Psoas muscle (tissue), 8 donors: ENCODE results near the gene INTS11. TPM values are rescaled to one million over a fixed set of nuclear protein-coding genes. Genes with fewer than 3 reads are reported as not detected.
A peak's percentile ranks its signal among the peaks of the same experiment; 100 is the strongest.

Experiments
- ATAC-seq, 4 donors: fragments of 200-7000 bp; cut with Tn5 transposase; one replicate each; pipeline ENCODE4 v1.9.1; 2020; ENCODE audit warnings: moderate library complexity in 3 of 4, mild to moderate bottlenecking in 2 of 4
- DNase-seq, 2 donors: peaks; one replicate each; pipeline ENCODE4 v3.0.0-alpha.2; 2020
- H3K27ac ChIP-seq: fragments of 200-600 bp; one replicate; pipeline ENCODE4 v1.8.0; 2022
- H3K27me3 ChIP-seq, 3 donors: fragments of 200-600 bp in 1 of 3; one replicate each; pipeline versions ENCODE4 v1.6.1 to v1.8.0; 2013 to 2022; ENCODE audit warnings: low read length in 2 of 3, mild to moderate bottlenecking in 2 of 3, moderate library complexity in 1 of 3; ENCODE audit not compliant: insufficient read depth in 3 of 3
- H3K36me3 ChIP-seq, 2 donors: fragments of 200-600 bp in 1 of 2; one replicate each; pipeline versions ENCODE4 v1.6.1 to v1.8.0; 2013 to 2022; ENCODE audit warnings: low read depth in 1 of 2, mild to moderate bottlenecking in 1 of 2, moderate library complexity in 1 of 2; ENCODE audit not compliant: insufficient read depth in 1 of 2
- H3K4me1 ChIP-seq: fragments of 200-600 bp; one replicate; pipeline ENCODE4 v1.8.0; 2022
- H3K4me3 ChIP-seq: fragments of 200-600 bp; one replicate; pipeline ENCODE4 v1.8.0; 2022; ENCODE audit warnings: mild to moderate bottlenecking
- H3K9me3 ChIP-seq: fragments of 200-600 bp; one replicate; pipeline ENCODE4 v1.8.0; 2022
- WGBS, 3 donors: extraction: QIAGEN DNeasy Blood & Tissue Kit; methylation state at CpG; one replicate each; pipeline versions ENCODE4 v1.1.6 to v1.1.7; 2013; 5-methylcytosine and 5-hydroxymethylcytosine counted together
- intact Hi-C, 2 donors: fragments of 100-400 bp; cut with DNase I; formaldehyde crosslinking; loops; one replicate each; pipeline versions ENCODE4 v1.11.0 to v1.14.2; 2022
- long read RNA-seq, 2 donors: library from polyadenylated mRNA; unstranded; transcript quantifications; one replicate each; pipeline ENCODE4 v2.0.0, GENCODE V29; 2021
- polyA plus RNA-seq, 3 donors: library from polyadenylated mRNA; stranded (reverse); fragments of 200-250 nt; gene quantifications; one replicate each; pipeline ENCODE4 v1.2.3, GENCODE V29; 2013
- total RNA-seq, 4 donors: library from RNA; stranded (reverse); fragmentation: NEBNext Ultra II Directional in 2 of 4; extraction: Animal tissue kit (Norgen Biotek cat#: 25700) in 2 of 4; gene quantifications; one replicate each; pipeline versions ENCODE4 v1.2.1 to v1.2.4, GENCODE V29; 2021 to 2023
- TF ChIP-seq, protein P1 (sequence below): fragments of 200-600 bp; IDR thresholded peaks from one replicate; pipeline ENCODE4 v1.8.0; 2022; ENCODE audit warnings: antibody characterized with exemption
- donor health status: healthy with polysubstance abuse.
- donor health status: DM: no; HTN: no; CAD: no; lungs with moderate emphysema.
- donor health status: Bipolar disorder and iron deficiency.
- donor health status: healthy.
- donor health status: DM: yes; HTN: yes; CAD: no.
- donor health status: DM: no; HTN: no; CAD: no.
- donor health status: DM: no; HTN: no; CAD: no.
- donor health status: DM: yes; HTN: yes; CAD: no.

The INTS11 gene
- total RNA-seq (10 to 100 TPM; 55.6 to 80.8 (median 64.0) TPM), polyA plus RNA-seq (10 to 100 TPM; 71.2 to 72.7 (median 71.8) TPM)
- long read RNA-seq, donor 1, transcript INTS11-208 (17 exons, 2,148 nt) = major isoform, 42 of 70 reads
- long read RNA-seq, donor 1, partial matches to known transcripts = 18 of 70 reads
- long read RNA-seq, donor 1, other reads (novel, unspliced or antisense) = 10 of 70 reads
- long read RNA-seq, donor 2, transcript INTS11-208 (17 exons, 2,148 nt) = major isoform, 72 of 133 reads
- long read RNA-seq, donor 2, partial matches to known transcripts = 30 of 133 reads
- long read RNA-seq, donor 2, other reads (novel, unspliced or antisense) = 26 of 133 reads

DNA sequence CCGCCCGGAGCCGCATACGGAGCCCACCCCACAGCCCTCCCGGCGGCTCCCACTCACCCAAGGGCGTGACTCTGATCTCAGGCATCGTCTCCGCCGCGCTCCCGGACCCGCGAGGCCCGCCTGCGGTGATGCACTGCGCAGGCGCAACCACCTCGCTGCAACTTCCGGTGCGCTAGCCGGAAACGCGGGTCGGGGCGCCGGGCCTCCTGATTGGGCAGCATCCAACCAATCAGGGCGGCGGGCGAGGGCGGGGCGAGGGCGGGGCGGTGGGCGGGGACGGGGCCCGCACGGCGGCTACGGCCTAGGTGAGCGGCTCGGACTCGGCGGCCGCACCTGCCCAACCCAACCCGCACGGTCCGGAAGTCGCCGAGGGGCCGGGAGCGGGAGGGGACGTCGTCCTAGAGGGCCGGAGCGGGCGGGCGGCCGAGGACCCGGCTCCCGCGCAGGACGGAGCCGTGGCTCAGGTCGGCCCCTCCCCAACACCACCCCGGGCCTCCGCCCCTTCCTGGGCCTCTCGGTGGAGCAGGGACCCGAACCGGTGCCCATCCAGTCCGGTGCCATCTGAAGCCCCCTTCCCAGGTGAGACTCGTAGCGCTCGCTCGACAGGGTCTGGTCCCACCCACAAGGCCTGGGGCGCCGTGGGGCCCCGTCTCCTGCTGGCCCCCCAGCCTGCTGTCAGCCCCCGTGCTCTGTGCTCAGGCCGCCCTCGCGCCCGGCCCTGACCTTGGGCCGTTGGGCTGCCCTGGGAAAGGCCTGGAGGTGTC, at the start of gene INTS11, which contains the start of gene CPTP:
INTS11 (minus strand) TSS at position 137 of the 764 bp plus-strand sequence; CDS start at position 85, 52 bp downstream.
CPTP (plus strand) TSS at position 279 of the 764 bp plus-strand sequence. CDS start 2,109 bp downstream, outside the sequence.
- TF ChIP-seq, protein P1, sequence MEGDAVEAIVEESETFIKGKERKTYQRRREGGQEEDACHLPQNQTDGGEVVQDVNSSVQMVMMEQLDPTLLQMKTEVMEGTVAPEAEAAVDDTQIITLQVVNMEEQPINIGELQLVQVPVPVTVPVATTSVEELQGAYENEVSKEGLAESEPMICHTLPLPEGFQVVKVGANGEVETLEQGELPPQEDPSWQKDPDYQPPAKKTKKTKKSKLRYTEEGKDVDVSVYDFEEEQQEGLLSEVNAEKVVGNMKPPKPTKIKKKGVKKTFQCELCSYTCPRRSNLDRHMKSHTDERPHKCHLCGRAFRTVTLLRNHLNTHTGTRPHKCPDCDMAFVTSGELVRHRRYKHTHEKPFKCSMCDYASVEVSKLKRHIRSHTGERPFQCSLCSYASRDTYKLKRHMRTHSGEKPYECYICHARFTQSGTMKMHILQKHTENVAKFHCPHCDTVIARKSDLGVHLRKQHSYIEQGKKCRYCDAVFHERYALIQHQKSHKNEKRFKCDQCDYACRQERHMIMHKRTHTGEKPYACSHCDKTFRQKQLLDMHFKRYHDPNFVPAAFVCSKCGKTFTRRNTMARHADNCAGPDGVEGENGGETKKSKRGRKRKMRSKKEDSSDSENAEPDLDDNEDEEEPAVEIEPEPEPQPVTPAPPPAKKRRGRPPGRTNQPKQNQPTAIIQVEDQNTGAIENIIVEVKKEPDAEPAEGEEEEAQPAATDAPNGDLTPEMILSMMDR = no peak
- peaks cover 49% of the 10 kb centered on the region for H3K4me1 ChIP-seq
- intact Hi-C loops = no loop called here

DNA sequence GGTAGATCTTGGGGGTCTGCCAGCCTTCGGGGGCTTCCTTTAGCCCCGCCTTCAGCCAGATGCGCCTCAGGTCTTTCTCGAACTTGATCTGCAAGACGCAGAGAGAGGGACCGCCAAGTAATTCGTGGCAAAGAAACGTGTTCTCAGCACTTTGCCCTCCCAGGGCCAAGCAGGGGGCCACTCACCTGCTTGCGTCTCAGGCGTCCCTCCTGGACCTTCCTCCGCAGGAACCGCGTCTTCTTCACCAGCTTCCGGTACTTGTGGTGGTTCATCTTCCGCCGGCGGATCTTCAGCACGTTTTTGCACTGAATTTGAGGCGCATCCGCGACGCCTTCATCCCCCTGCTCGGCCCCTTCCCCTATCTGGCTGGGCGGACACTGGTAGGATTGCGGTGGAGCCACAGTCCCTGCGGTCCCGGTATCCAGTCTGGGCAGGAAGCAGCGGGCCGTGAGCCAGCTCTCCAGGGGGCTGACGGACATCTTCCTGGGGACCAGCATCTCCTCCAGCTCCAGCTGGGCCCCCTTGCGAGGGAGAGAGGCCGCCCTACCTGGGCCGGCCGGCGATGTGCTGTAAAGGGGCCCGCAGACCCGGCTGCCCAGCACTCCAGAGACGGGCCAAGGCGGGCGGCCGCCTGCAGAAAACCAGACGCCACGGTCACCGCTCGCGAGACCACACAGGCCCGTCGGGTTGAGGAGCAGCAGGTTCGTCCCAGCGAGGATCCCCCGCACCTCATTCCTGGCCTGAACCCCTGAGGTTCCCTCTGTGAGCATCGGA, 49.5 kb upstream of the INTS11 start:
- intact Hi-C loops = loop anchor here in 1 of 2 donors (2.0 kb wide), 2 partner anchors 25 kb away; partner anchors contain the start of genes CCNL2 and DVL1
- Histone ChIP-seq H3K4me1 (peaks cover 32% of the 10 kb centered on the region), H3K27ac (peak overlapping the region; percentile 90), H3K9me3 (no peaks in the 10 kb centered on the region), H3K27me3 (no peaks in the 10 kb centered on the region), H3K36me3 (peaks cover 0 to 12% of the 10 kb centered on the region in 2 donors), H3K4me3 (peak overlapping the region; percentile 87)
- TF ChIP-seq, protein P1 = no peak
- WGBS, 3 donors = 47 to 48% (median 47%) methylated on average over 48 to 52 of the region's 52 CpGs
- no peak for ATAC-seq
- DNase-seq = peak in 1 of 2 donors; percentile 59

More for the DNA sequence above, at the start of gene INTS11, which contains the start of gene CPTP:
- ATAC-seq (peak; percentile 84 to 92 (median 88)), DNase-seq (peak; percentile 95 to 98)
- Histone ChIP-seq H3K27me3 (no peaks in the 10 kb centered on the region), H3K9me3 (no peaks in the 10 kb centered on the region), H3K36me3 (peaks cover 0 to 37% of the 10 kb centered on the region in 2 donors), H3K4me3 (peak within 1 kb of the TSS; percentile 87), H3K27ac (peak within 1 kb of the TSS; percentile 88)
- 0 to 5% (median 0%) methylated on average over 33 to 84 of the region's 84 CpGs for WGBS, 3 donors

DNA sequence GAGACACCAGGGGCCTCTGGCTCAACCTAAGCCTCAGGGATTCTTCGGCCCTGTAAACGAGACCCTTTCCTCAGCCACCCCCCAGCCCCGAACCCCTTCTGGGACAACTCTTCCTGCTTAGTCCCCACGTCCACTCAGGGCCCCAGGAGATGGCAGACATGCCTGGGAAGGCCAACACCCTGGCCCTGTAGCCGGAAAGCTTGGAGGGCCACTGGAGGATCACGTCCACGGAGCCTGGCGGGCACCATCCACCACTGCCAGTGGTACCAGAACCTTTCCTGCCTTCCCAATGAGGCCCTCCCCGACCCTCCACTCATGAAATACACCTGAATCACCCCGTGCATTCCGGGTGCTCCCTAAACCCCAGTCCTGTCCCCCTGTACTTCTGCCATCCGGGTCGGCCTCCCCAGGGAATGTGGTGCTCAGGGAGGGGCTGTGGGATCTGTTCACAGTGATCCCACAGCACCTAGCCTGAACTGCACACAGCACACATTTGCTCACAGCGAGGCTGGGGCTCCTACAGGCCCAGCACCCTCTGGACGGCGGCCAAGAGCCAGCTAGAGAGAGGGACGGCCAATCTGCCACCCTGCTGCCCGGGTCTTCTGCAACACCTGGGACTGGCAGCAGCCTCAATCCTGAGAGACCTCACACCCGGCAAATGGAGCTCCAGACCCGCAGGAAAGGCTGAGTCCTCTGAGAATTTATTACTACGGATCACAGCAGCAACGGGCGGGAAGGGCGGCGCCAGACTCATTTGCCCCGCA, 48.8 kb upstream of the INTS11 start:
- Histone ChIP-seq H3K27ac (peak overlapping the region; percentile 30), H3K36me3 (peaks cover 0 to 12% of the 10 kb centered on the region in 2 donors), H3K27me3 (no peaks in the 10 kb centered on the region), H3K4me3 (peak overlapping the region; percentile 87), H3K9me3 (no peaks in the 10 kb centered on the region), H3K4me1 (peaks cover 32% of the 10 kb centered on the region)
- 71 to 82% (median 79%) methylated on average over 26 of the region's 26 CpGs for WGBS, 3 donors
- intact Hi-C loops = loop anchor here in 1 of 2 donors (2.0 kb wide), 1 partner anchor 24 kb away; the partner anchor contains the start of gene DVL1
- DNase-seq (peak in 1 of 2 donors; percentile 66), ATAC-seq (no peak)
- TF ChIP-seq, protein P1 = no peak
